Ishikawa (cell line): ENCODE results near the gene SREBF1.

Source experiments
- CEBPB ChIP-seq: IDR thresholded peaks from 2 replicates; pipeline ENCODE4 v1.6.1; 2012
- CREB1 ChIP-seq: IDR thresholded peaks from 2 replicates; pipeline ENCODE4 v1.6.1; 2012; ENCODE audit warnings: low read depth
- EGR1 ChIP-seq: IDR thresholded peaks from 2 replicates; pipeline ENCODE4 v1.6.1; 2012
- EP300 ChIP-seq: IDR thresholded peaks from 2 replicates; pipeline ENCODE4 v1.6.1; 2012; ENCODE audit warnings: borderline replicate concordance
- FOXM1 ChIP-seq: IDR thresholded peaks from 2 replicates; pipeline ENCODE4 v1.6.1; 2012; ENCODE audit warnings: low read depth, borderline replicate concordance
- NFIC ChIP-seq: IDR thresholded peaks from 2 replicates; pipeline ENCODE4 v1.6.1; 2012
- RAD21 ChIP-seq: IDR thresholded peaks from 2 replicates; pipeline ENCODE4 v1.6.1; 2012; ENCODE audit warnings: low read depth
- TAF1 ChIP-seq: IDR thresholded peaks from 2 replicates; pipeline ENCODE4 v1.6.1; 2012; ENCODE audit warnings: low read depth, mild to moderate bottlenecking
- TCF12 ChIP-seq: IDR thresholded peaks from 2 replicates; pipeline ENCODE4 v1.6.1; 2012; ENCODE audit warnings: low read depth
- TEAD4 ChIP-seq: IDR thresholded peaks from 2 replicates; pipeline ENCODE4 v1.6.1; 2012
- YY1 ChIP-seq: IDR thresholded peaks from 2 replicates; pipeline ENCODE4 v1.6.1; 2012; ENCODE audit warnings: low read depth
- ZBTB7A ChIP-seq: IDR thresholded peaks from 2 replicates; pipeline ENCODE4 v1.6.1; 2012; ENCODE audit warnings: low read depth
- TF ChIP-seq, protein P1 (sequence below): IDR thresholded peaks from 2 replicates; pipeline ENCODE4 v1.6.1; 2012
- TF ChIP-seq, protein P2 (sequence below): IDR thresholded peaks from 2 replicates; pipeline ENCODE4 v1.6.1; 2012; ENCODE audit warnings: low read depth, mild to moderate bottlenecking
- TF ChIP-seq, protein P3 (sequence below): IDR thresholded peaks from 2 replicates; pipeline ENCODE4 v1.6.1; 2012

Gene SREBF1

DNA sequence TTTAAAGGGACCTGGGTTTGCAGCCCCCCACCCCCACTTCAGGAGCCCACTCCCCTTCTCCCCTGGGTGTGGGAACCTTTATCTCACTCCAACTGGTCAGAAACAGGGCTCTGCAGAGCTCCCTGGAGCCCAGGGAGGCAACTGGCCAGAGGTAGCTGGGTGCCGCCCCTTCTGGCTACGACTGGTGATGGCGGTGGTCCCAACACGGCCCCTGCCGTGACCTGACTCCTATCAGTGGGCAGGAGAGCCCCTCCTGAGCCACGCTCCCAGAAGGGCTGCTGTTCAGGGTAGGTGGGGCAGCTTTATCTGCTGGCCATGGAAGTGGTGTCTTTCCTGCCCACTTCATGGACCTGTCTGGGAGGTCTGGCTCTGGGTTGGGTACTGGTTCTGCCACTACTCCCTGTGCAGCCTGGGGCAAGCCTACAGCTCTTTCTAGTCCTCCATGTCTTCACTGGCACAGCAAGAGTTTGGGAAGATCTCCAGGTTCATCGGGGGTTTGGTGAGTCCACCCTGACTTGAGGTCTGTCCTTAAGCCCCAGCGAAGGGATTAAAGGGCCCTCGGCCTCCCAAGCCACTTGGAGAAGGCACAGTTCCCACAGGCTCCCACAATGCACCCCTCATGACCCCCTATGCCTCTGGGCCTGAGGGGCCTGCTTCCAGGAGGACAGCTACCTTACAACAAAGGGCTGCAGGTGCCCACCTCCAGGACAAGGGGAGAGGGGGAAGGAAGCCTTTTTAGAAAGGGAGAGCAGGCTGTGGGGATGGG lies 5.5 kb upstream of the SREBF1 start:
- TF ChIP-seq, protein P1, sequence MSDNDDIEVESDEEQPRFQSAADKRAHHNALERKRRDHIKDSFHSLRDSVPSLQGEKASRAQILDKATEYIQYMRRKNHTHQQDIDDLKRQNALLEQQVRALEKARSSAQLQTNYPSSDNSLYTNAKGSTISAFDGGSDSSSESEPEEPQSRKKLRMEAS, result no peak
- TF ChIP-seq YY1, result no peak
- no peak for TF ChIP-seq RAD21
- TF ChIP-seq TAF1, result no peak
- TF ChIP-seq, protein P2, sequence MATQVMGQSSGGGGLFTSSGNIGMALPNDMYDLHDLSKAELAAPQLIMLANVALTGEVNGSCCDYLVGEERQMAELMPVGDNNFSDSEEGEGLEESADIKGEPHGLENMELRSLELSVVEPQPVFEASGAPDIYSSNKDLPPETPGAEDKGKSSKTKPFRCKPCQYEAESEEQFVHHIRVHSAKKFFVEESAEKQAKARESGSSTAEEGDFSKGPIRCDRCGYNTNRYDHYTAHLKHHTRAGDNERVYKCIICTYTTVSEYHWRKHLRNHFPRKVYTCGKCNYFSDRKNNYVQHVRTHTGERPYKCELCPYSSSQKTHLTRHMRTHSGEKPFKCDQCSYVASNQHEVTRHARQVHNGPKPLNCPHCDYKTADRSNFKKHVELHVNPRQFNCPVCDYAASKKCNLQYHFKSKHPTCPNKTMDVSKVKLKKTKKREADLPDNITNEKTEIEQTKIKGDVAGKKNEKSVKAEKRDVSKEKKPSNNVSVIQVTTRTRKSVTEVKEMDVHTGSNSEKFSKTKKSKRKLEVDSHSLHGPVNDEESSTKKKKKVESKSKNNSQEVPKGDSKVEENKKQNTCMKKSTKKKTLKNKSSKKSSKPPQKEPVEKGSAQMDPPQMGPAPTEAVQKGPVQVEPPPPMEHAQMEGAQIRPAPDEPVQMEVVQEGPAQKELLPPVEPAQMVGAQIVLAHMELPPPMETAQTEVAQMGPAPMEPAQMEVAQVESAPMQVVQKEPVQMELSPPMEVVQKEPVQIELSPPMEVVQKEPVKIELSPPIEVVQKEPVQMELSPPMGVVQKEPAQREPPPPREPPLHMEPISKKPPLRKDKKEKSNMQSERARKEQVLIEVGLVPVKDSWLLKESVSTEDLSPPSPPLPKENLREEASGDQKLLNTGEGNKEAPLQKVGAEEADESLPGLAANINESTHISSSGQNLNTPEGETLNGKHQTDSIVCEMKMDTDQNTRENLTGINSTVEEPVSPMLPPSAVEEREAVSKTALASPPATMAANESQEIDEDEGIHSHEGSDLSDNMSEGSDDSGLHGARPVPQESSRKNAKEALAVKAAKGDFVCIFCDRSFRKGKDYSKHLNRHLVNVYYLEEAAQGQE, result no peak
- TF ChIP-seq FOXM1, result no peak
- no peak for TF ChIP-seq EGR1
- no peak for TF ChIP-seq TEAD4
- TF ChIP-seq, protein P3, sequence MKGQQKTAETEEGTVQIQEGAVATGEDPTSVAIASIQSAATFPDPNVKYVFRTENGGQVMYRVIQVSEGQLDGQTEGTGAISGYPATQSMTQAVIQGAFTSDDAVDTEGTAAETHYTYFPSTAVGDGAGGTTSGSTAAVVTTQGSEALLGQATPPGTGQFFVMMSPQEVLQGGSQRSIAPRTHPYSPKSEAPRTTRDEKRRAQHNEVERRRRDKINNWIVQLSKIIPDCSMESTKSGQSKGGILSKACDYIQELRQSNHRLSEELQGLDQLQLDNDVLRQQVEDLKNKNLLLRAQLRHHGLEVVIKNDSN, result no peak
- TF ChIP-seq CREB1, result no peak
- TF ChIP-seq NFIC, result no peak
- no peak for TF ChIP-seq ZBTB7A
- no peak for TF ChIP-seq TCF12
- TF ChIP-seq EP300, result no peak
- TF ChIP-seq CEBPB, result no peak

DNA sequence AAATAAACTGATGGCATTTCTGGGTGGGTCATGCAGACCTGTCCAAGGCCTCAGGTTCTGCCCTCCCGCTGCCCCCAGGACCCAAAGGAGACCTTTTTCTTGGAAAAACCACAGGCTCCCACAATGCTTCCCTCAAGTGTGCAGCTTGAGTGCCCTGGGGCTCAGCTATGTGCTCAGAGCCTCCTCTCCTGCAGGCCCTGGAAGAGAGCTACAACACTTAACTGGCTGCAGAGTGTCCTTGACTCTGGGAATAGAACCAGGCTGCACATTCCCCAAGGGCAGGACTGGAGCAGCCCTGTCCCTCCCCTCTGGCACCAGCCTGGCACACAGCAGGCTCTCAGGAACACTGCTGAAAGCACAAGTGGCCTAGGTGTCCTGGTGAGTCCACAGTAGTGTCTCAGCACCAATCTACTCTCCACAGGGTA lies 4.8 kb upstream of the SREBF1 start:
- no peak for TF ChIP-seq TAF1
- TF ChIP-seq, protein P1, result no peak
- no peak for TF ChIP-seq EP300
- TF ChIP-seq FOXM1, result no peak
- TF ChIP-seq, protein P2, result no peak
- no peak for TF ChIP-seq NFIC
- TF ChIP-seq, protein P3, result no peak
- no peak for TF ChIP-seq RAD21
- no peak for TF ChIP-seq EGR1
- no peak for TF ChIP-seq ZBTB7A
- TF ChIP-seq YY1, result no peak
- no peak for TF ChIP-seq CREB1
- no peak for TF ChIP-seq TCF12
- TF ChIP-seq CEBPB, result no peak

DNA sequence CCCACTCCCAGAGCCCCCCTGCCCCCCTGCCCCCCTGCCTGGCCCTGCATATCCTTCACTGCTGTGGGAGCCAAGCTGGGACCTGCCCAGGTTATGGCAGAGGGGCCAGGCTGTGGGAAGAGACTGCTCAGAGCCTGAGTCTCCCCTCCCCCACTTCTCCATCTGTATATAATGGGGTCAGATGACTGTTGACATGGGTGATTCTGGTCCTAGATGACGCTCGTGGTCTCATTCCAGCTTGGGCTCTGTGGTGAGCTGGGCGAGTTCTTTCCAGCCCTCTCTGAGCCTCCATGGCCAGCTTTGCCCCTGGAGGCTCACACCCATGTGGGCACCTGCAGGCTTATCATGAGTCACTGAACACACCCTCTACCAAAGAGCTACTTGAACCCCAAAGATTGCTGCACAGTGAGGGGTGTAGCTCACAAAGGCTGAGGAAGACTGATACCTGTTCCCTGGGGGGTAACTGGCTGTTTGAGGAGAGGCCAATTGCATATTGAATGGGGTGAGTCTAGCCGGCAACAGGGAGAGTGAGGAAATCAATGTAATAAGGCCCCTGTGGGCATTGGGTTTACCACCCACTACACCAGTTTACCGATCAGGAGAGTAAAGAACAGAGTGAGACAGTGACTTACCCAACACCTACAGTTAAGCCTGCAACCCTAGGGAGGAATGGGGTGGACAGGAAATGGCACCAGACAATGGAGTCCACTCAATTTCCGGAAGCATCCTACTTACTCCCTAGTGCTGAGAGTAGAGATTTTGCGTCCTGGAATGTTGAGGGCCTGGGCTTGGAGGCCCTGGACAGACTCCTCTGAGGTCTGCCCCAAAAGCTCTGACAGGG lies 4.2 kb upstream of the SREBF1 start:
- TF ChIP-seq EGR1 (no peak), TCF12 (no peak), TAF1 (no peak), CREB1 (no peak), YY1 (0 out of 2 replicates have a peak, but pooled peaks have one; percentile 10), ZBTB7A (no peak)
- TF ChIP-seq, protein P3, result no peak

DNA sequence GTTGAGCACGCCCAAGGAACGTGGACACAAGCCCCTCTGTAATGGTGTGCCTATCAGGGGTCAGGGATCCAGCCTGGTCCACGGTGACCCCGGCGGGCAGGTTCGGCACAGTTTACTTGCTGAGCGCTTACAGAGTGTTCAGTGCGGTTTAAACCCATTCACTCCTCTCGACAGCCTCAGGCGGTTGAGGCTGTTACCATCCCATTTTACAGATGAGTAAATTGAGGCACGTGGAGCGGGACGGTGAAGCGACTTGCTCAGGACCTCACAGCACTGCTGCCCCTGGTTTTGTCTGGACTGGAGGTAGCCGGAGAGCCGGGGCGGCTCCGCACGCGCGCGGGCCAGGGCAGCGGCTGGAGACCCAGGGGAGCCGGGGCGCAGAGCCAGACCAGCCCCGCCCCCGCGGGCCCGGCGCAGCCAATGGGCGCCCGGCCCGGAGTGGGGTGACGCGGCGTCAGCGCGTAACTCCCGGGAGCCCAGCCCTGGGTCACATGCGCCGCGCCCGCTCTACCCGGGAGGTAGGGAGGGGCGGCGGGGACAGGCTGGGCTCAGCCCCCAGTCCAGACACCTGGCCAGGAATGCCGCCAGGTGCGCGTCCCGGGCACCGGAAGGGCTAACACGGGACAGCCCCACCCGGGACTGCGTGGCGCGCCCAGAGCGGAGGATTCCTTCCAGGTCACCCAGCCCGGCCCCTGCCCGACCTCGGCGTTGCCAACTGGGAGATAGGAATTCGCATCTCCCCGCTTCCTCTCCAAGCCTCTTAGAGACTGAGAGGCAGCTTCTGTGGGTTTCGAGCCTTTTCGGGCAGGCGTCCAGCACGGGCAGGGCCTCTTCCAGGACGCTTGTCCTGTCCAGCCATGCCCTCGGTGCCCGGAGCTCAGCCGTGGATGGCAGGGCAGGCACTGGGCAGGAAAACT lies 3.3 kb upstream of the SREBF1 start:
- TF ChIP-seq YY1 (0 out of 2 replicates have a peak, but pooled peaks have one; percentile 23), EP300 (peak; percentile 84), FOXM1 (peak; percentile 56; the same call in 1 of the 2 replicates), RAD21 (peak; percentile 18; the same call in 1 of the 2 replicates), TCF12 (peak; percentile 97), ZBTB7A (peak; percentile 58; the same call in 1 of the 2 replicates), CREB1 (peak; percentile 57), TEAD4 (peak; percentile 89), TAF1 (peak; percentile 61), CEBPB (no peak), EGR1 (no peak), NFIC (peak; percentile 82)
- TF ChIP-seq, protein P1, result peak; percentile 85
- TF ChIP-seq, protein P3, result peak; percentile 87
- TF ChIP-seq, protein P2, result no peak
